Adrenal gland (tissue), 12 donors: Measurements from ENCODE around the gene CIZ1. TPM values are rescaled to one million over a fixed set of nuclear protein-coding genes. Genes with fewer than 3 reads are reported as not detected.

Experiments
- DNase-seq, 7 donors: peaks; one replicate each; pipeline ENCODE4 v3.0.0-alpha.2; 2019 to 2020
- H3K27ac ChIP-seq, 5 donors: fragments of 200-600 bp; sonication (generic) in 4 of 5; 1 replicate in 3 of 5; 2 replicates in 2 of 5; pipeline versions ENCODE4 v1.5.1 to v1.8.0; 2016 to 2020; ENCODE audit warnings: mild to moderate bottlenecking in 1 of 5
- H3K27me3 ChIP-seq: fragments of 200-600 bp; 2 replicates; pipeline ENCODE4 v1.8.0; 2021
- H3K36me3 ChIP-seq, 2 donors: fragments of 200-600 bp; replicated peaks in 1 of 2; 1 replicate in 1 of 2; 2 replicates in 1 of 2; pipeline versions ENCODE4 v1.5.1 to v1.8.0; 2018 to 2022
- H3K4me1 ChIP-seq, 2 donors: fragments of 200-600 bp; replicated peaks in 1 of 2; 1 replicate in 1 of 2; 2 replicates in 1 of 2; pipeline versions ENCODE4 v1.5.1 to v1.8.0; 2018 to 2021
- H3K4me3 ChIP-seq, 4 donors: fragments of 200-600 bp; sonication (generic) in 3 of 4; one replicate each; pipeline ENCODE4 v1.5.1; 2016 to 2018
- H3K9me3 ChIP-seq, 3 donors: fragments of 200-600 bp; sonication (generic) in 1 of 3; replicated peaks in 1 of 3; 1 replicate in 2 of 3; 2 replicates in 1 of 3; pipeline versions ENCODE4 v1.5.1 to v1.8.0; 2016 to 2021
- CTCF ChIP-seq, 6 experiments: fragments of 450-650 bp in 4 of 6; fragments of 200-600 bp in 2 of 6; sonication (generic) in 1 of 6; IDR thresholded peaks; 1 replicate in 5 of 6; 2 replicates in 1 of 6; pipeline versions ENCODE4 v1.5.1 to v1.8.0; 2016 to 2021; ENCODE audit warnings: antibody characterized with exemption in 6 of 6, mild to moderate bottlenecking in 2 of 6, moderate library complexity in 1 of 6
- POLR2A ChIP-seq, 2 donors: fragments of 450-650 bp; IDR thresholded peaks; one replicate each; pipeline ENCODE4 v1.6.1; 2017; ENCODE audit warnings: antibody characterized with exemption in 2 of 2, mild to moderate bottlenecking in 2 of 2, moderate library complexity in 1 of 2
- WGBS, 4 donors: extraction: QIAGEN DNeasy Blood & Tissue Kit in 2 of 4; methylation state at CpG; one replicate each; pipeline versions ENCODE4 v1.1.5 to v1.1.7; 2013 to 2017; 5-methylcytosine and 5-hydroxymethylcytosine counted together
- intact Hi-C, 2 donors: fragments of 100-400 bp; cut with DNase I; formaldehyde crosslinking; loops; one replicate each; pipeline versions ENCODE4 v1.14.1 to v1.15.0; 2022 to 2023
- polyA plus RNA-seq, 3 donors: library from polyadenylated mRNA; stranded (reverse); fragments of 200-250 nt in 2 of 3; fragments of 350-450 nt in 1 of 3; fragmentation: Illumina TruSeq in 1 of 3; extraction: RNeasy Lipid Tissue Mini Kit (QIAGEN cat#74804) in 1 of 3; gene quantifications; one replicate each; pipeline ENCODE4 v1.2.3, GENCODE V29; 2013 to 2014
- total RNA-seq, 9 donors: library from RNA; depleted of rRNA in 4 of 9; stranded (reverse); fragments of >200 nt in 4 of 9; fragments of 120-200 nt in 1 of 9; fragmentation: NEBNext Ultra II Directional in 1 of 9; extraction: Animal tissue kit (Norgen Biotek cat#: 25700) in 1 of 9; gene quantifications; one replicate each; pipeline versions ENCODE4 v1.1.0 to v1.2.4, GENCODE V29; 2013 to 2023
- donor health status: healthy with polysubstance abuse.
- donor health status: Bipolar disorder and iron deficiency.
- donor health status: DM: yes; HTN: yes; CAD: no.
- donor health status: DM: no; HTN: no; CAD: no.
- donor health status: DM: no; HTN: no; CAD: no.
- donor health status: DM: yes; HTN: yes; CAD: no.

CIZ1 gene
- total and polyA plus RNA-seq, 12 donors, result 25.3 to 142 (median 80.4) TPM

GRCh38 chr9:128224877-128225276, 33.5 kb upstream of the CIZ1 start:
- WGBS, 4 donors, result 86 to 95% (median 92%) methylated on average over 7 of the region's 7 CpGs
- intact Hi-C loops, result no loop called here

GRCh38 chr9:128222880-128223670, 31.7 kb upstream of the CIZ1 start:
- no peak overlapping the region for H3K27ac ChIP-seq
- no peaks in the 10 kb centered on the region for H3K27me3 ChIP-seq
- H3K4me1 ChIP-seq, result peaks cover 0 to 10% of the 10 kb centered on the region in 2 donors
- no peaks in the 10 kb centered on the region for H3K9me3 ChIP-seq
- no peak for TF ChIP-seq POLR2A (IDR thresholded peaks at IDR 0.05)
- TF ChIP-seq CTCF (IDR thresholded peaks at IDR 0.05), result no peak
- H3K36me3 ChIP-seq, result no peaks in the 10 kb centered on the region
- WGBS, 4 donors, result 88 to 95% (median 93%) methylated on average over 8 to 13 of the region's 13 CpGs
- intact Hi-C loops, result no loop called here
- H3K4me3 ChIP-seq, result no peak overlapping the region
- no peak for DNase-seq

More at GRCh38 chr9:128224877-128225276, 33.5 kb upstream of the CIZ1 start:
- no peak for TF ChIP-seq POLR2A (IDR thresholded peaks at IDR 0.05)
- TF ChIP-seq CTCF (IDR thresholded peaks at IDR 0.05), result no peak
- Histone ChIP-seq H3K27ac (no peak overlapping the region), H3K27me3 (no peaks in the 10 kb centered on the region), H3K9me3 (no peaks in the 10 kb centered on the region), H3K4me3 (no peak overlapping the region), H3K4me1 (no peaks in the 10 kb centered on the region), H3K36me3 (no peaks in the 10 kb centered on the region)
- no peak for DNase-seq

GRCh38 chr9:128222026-128222425, 30.7 kb upstream of the CIZ1 start:
- Histone ChIP-seq H3K27ac (no peak overlapping the region), H3K9me3 (no peaks in the 10 kb centered on the region), H3K4me1 (peaks cover 0 to 11% of the 10 kb centered on the region in 2 donors), H3K36me3 (no peaks in the 10 kb centered on the region), H3K27me3 (no peaks in the 10 kb centered on the region), H3K4me3 (no peak overlapping the region)
- no peak for DNase-seq
- intact Hi-C loops, result no loop called here
- TF ChIP-seq POLR2A (IDR thresholded peaks at IDR 0.05) (no peak), CTCF (IDR thresholded peaks at IDR 0.05) (no peak)
- WGBS, 4 donors, result 87 to 94% (median 92%) methylated on average over 6 to 10 of the region's 10 CpGs

GRCh38 chr9:128219831-128220230, 28.5 kb upstream of the CIZ1 start:
- no peaks in the 10 kb centered on the region for H3K27me3 ChIP-seq
- H3K4me3 ChIP-seq, result no peak overlapping the region
- H3K9me3 ChIP-seq, result no peaks in the 10 kb centered on the region
- no peak for TF ChIP-seq CTCF (IDR thresholded peaks at IDR 0.05)
- no peak for TF ChIP-seq POLR2A (IDR thresholded peaks at IDR 0.05)
- WGBS, 4 donors, result 70 to 84% (median 81%) methylated on average over 9 of the region's 9 CpGs
- no peak for DNase-seq
- H3K36me3 ChIP-seq, result no peaks in the 10 kb centered on the region
- intact Hi-C loops, result no loop called here
- peaks cover 0 to 20% of the 10 kb centered on the region in 2 donors for H3K4me1 ChIP-seq
- no peak overlapping the region for H3K27ac ChIP-seq
